Neural progenitor cell (in vitro differentiated cells): ENCODE measurements around the gene RAB27A. TPM values are rescaled to one million over a fixed set of nuclear protein-coding genes. Genes with fewer than 3 reads are reported as not detected.

Experiments used
- DNase-seq: peaks from one replicate; pipeline ENCODE4 v3.0.0-alpha.2; 2016; ENCODE audit warnings: low spot score
- H2AFZ ChIP-seq: fragments of 200-600 bp; sonication (generic); replicated peaks from 2 replicates; pipeline ENCODE4 v1.6.1; 2016; ENCODE audit warnings: antibody characterized with exemption
- H3F3A ChIP-seq: fragments of 200-600 bp; sonication (generic); 2 replicates; pipeline ENCODE4 v1.6.1; 2016; ENCODE audit warnings: antibody characterized with exemption, low read depth
- H3K27ac ChIP-seq: fragments of 200-600 bp; sonication (generic); 2 replicates; pipeline ENCODE4 v1.5.1; 2016; ENCODE audit warnings: mild to moderate bottlenecking
- H3K27me3 ChIP-seq: fragments of 200-600 bp; sonication (generic); 2 replicates; pipeline ENCODE4 v1.6.1; 2016; ENCODE audit warnings: mild to moderate bottlenecking, moderate library complexity
- H3K36me3 ChIP-seq: fragments of 200-600 bp; sonication (generic); 2 replicates; pipeline ENCODE4 v1.5.1; 2016
- H3K4me1 ChIP-seq: fragments of 200-600 bp; sonication (generic); 2 replicates; pipeline ENCODE4 v1.6.1; 2016; ENCODE audit warnings: mixed run types
- H3K4me2 ChIP-seq: fragments of 200-600 bp; sonication (generic); 2 replicates; pipeline ENCODE4 v1.6.1; 2016
- H3K4me3 ChIP-seq: fragments of 200-600 bp; sonication (generic); 2 replicates; pipeline ENCODE4 v1.5.1; 2016
- H3K79me2 ChIP-seq: fragments of 200-600 bp; sonication (generic); 2 replicates; pipeline ENCODE4 v1.6.1; 2016; ENCODE audit warnings: low read depth
- H3K9ac ChIP-seq: fragments of 200-600 bp; sonication (generic); 2 replicates; pipeline ENCODE4 v1.6.1; 2016
- H3K9me3 ChIP-seq: fragments of 200-600 bp; sonication (generic); 2 replicates; pipeline ENCODE4 v1.5.1; 2016; ENCODE audit warnings: low read depth
- H4K20me1 ChIP-seq: fragments of 200-600 bp; sonication (generic); 2 replicates; pipeline ENCODE4 v1.6.1; 2016; ENCODE audit warnings: low read depth
- H3K27ac Mint-ChIP-seq: 3 replicates; pipeline ENCODE4 v1.8.0; 2021; ENCODE audit warnings: mixed read lengths
- H3K27me3 Mint-ChIP-seq: 2 replicates; pipeline ENCODE4 v1.8.0; 2022; ENCODE audit warnings: low read depth, mild to moderate bottlenecking, inconsistent platforms, moderate library complexity, mixed read lengths; ENCODE audit not compliant: insufficient read depth
- H3K36me3 Mint-ChIP-seq: 3 replicates; pipeline ENCODE4 v1.8.0; 2021; ENCODE audit warnings: mixed read lengths
- H3K4me1 Mint-ChIP-seq: 3 replicates; pipeline ENCODE4 v1.8.0; 2021; ENCODE audit warnings: mixed read lengths
- H3K4me3 Mint-ChIP-seq: 3 replicates; pipeline ENCODE4 v1.8.0; 2021; ENCODE audit warnings: mild to moderate bottlenecking, moderate library complexity, mixed read lengths
- H3K9me3 Mint-ChIP-seq: 3 replicates; pipeline ENCODE4 v1.8.0; 2020; ENCODE audit warnings: mixed read lengths
- CTCF ChIP-seq: fragments of 200-600 bp; sonication (generic); IDR thresholded peaks from 2 replicates; pipeline ENCODE4 v1.5.1; 2017; ENCODE audit warnings: antibody characterized with exemption, mild to moderate bottlenecking
- EZH2 ChIP-seq: fragments of 200-600 bp; sonication (generic); IDR thresholded peaks from 2 replicates; pipeline ENCODE4 v1.6.1; 2017; ENCODE audit warnings: antibody characterized with exemption, mild to moderate bottlenecking, moderate library complexity
- EZH2phosphoT487 ChIP-seq: fragments of 200-600 bp; sonication (generic); IDR thresholded peaks from 2 replicates; pipeline ENCODE4 v1.6.1; 2017; ENCODE audit warnings: antibody characterized with exemption
- total RNA-seq: library from RNA; depleted of rRNA; stranded (reverse); fragments of >200 nt; gene quantifications from 2 replicates; pipeline ENCODE4 v1.2.3, GENCODE V29; 2015; ENCODE audit warnings: low replicate concordance

Gene RAB27A
- total RNA-seq, 1 donor from 2014 or later = 3.6 TPM

DNA sequence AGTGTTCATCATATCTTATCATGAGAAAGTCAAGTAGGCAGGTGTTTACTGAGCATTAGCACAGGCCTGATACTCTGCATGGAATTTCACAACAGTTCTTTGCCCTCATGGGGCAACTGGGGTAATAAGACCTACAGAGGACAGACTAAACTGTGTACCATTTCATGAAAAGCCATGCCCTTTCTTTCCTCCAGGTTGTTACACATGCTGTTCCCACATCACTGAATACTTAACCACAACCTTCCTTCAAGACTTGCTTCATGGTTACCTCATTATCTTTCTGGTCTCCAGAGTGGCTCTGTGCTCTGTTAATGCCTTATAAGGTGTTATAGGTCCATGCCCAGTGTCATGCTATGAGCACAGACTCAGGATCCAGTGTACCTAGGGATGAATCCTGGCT lies 64.7 kb downstream of the RAB27A start:
- H3K9ac ChIP-seq = no peak overlapping the region
- Mint-ChIP-seq H3K4me3 (no peak overlapping the region), H3K36me3 (no peaks in the 10 kb centered on the region), H3K9me3 (no peaks in the 10 kb centered on the region), H3K27ac (no peak overlapping the region), H3K4me1 (no peaks in the 10 kb centered on the region), H3K27me3 (peaks cover 3% of the 10 kb centered on the region)
- no peak overlapping the region for H2AFZ ChIP-seq
- H3K27ac ChIP-seq = no peak overlapping the region
- no peak for DNase-seq
- no peaks in the 10 kb centered on the region for H3K27me3 ChIP-seq
- H4K20me1 ChIP-seq = no peaks in the 10 kb centered on the region
- no peaks in the 10 kb centered on the region for H3K36me3 ChIP-seq
- no peak overlapping the region for H3K4me3 ChIP-seq
- no peaks in the 10 kb centered on the region for H3K4me1 ChIP-seq
- no peaks in the 10 kb centered on the region for H3K9me3 ChIP-seq
- TF ChIP-seq EZH2phosphoT487 (no peak), CTCF (no peak), EZH2 (no peak)
- no peaks in the 10 kb centered on the region for H3K79me2 ChIP-seq
- no peaks in the 10 kb centered on the region for H3F3A ChIP-seq
- no peak overlapping the region for H3K4me2 ChIP-seq

DNA sequence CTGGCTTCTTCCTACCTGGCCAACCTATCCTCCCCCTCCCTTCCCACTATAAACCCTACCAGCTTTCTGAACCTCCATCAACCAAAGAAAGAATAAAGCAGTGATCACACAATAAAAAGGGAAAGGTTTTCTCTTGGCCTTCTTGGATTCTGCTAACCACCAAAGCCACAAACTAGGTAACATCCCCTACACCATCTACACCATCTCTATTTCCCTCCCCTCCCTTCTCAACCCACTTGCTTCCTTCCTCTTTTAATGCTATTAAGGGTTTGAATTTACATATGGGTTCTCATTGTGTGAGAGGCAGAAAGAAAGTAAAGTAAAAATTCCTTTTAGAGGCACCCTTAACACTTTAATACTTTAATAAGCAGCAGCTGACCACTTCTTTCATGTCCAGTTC lies 67.0 kb downstream of the RAB27A start:
- H3K4me3 Mint-ChIP-seq = no peak overlapping the region
- Histone ChIP-seq H4K20me1 (no peaks in the 10 kb centered on the region), H3K79me2 (no peaks in the 10 kb centered on the region), H3K27me3 (no peaks in the 10 kb centered on the region), H3K9ac (no peak overlapping the region), H3K4me2 (no peak overlapping the region), H3K27ac (no peak overlapping the region), H3K4me1 (no peaks in the 10 kb centered on the region), H3F3A (no peaks in the 10 kb centered on the region), H3K36me3 (no peaks in the 10 kb centered on the region), H2AFZ (no peak overlapping the region), H3K9me3 (no peaks in the 10 kb centered on the region), H3K4me3 (no peak overlapping the region)
- no peak for TF ChIP-seq EZH2
- TF ChIP-seq EZH2phosphoT487 = no peak
- no peak for TF ChIP-seq CTCF
- H3K27ac Mint-ChIP-seq = no peak overlapping the region
- H3K27me3 Mint-ChIP-seq = peaks cover 2% of the 10 kb centered on the region
- no peak for DNase-seq
- H3K36me3 Mint-ChIP-seq = no peaks in the 10 kb centered on the region
- H3K4me1 Mint-ChIP-seq = no peaks in the 10 kb centered on the region
- no peaks in the 10 kb centered on the region for H3K9me3 Mint-ChIP-seq

DNA sequence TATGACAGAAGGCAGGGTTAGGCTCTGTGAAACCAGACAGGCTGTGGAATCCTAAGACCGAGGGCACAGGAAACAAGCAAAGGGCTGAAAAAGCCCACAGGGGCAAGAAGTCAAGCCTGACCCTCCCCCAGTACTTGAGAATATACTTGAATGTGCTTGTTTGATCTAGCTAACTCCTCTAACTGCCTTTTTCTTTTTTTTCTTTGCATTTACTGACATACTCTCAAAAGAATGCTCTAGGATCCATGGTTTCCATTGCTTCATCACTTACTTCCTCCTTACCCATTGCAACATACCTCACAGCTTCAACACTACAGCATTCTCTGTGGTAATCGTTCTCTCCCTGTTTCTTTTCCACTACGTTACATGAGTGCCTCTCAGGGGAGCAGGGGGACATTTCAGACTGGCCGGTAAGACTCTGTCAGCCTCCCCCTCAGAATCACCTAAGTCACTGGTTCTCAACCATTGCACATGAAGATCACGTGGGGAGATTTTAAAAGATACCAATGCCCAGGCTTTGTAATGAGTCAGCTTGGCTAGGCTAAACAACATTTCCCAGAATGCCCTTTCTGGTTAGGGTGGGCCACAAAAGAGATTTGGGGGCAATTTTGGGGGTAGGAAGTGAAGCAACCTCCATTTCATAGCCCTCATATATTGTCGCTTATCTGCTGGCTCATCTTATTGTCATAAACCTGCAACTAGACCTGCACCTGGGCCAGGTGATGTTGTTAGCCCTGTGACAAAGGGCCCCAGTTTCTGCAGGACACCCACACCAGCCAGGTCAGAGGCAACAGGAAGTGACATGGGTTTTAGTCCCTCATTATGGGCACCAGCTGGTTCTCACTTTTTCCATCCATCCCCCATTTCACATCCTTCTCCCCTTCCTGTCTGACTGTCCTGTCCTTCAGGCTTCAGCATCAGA lies 68.3 kb downstream of the RAB27A start:
- no peaks in the 10 kb centered on the region for H3K36me3 Mint-ChIP-seq
- Histone ChIP-seq H4K20me1 (no peaks in the 10 kb centered on the region), H3K79me2 (no peaks in the 10 kb centered on the region), H3F3A (no peaks in the 10 kb centered on the region), H3K27ac (no peak overlapping the region), H3K4me3 (no peak overlapping the region), H2AFZ (no peak overlapping the region), H3K9me3 (no peaks in the 10 kb centered on the region), H3K9ac (no peak overlapping the region), H3K4me1 (no peaks in the 10 kb centered on the region), H3K27me3 (no peaks in the 10 kb centered on the region), H3K36me3 (no peaks in the 10 kb centered on the region), H3K4me2 (no peak overlapping the region)
- no peaks in the 10 kb centered on the region for H3K9me3 Mint-ChIP-seq
- no peak overlapping the region for H3K27ac Mint-ChIP-seq
- no peak overlapping the region for H3K4me3 Mint-ChIP-seq
- H3K4me1 Mint-ChIP-seq = no peaks in the 10 kb centered on the region
- H3K27me3 Mint-ChIP-seq = peaks cover 2% of the 10 kb centered on the region
- TF ChIP-seq CTCF = no peak
- no peak for TF ChIP-seq EZH2
- TF ChIP-seq EZH2phosphoT487 = no peak
- DNase-seq = no peak
